NCI-H510A treated with DMSO at 0.1 percent for 48 hours (cell line): ENCODE data around the gene PDF.
"Not testable (repeated sequence)": the region's sequence is repeated elsewhere in the genome, so short reads cannot be mapped to it uniquely, and the experiment has no call there.

Experiments used
- DNase-seq: peaks from one replicate; lab custom pipeline; 2025; lab: John Stamatoyannopoulos, UW

The PDF gene, protein sequence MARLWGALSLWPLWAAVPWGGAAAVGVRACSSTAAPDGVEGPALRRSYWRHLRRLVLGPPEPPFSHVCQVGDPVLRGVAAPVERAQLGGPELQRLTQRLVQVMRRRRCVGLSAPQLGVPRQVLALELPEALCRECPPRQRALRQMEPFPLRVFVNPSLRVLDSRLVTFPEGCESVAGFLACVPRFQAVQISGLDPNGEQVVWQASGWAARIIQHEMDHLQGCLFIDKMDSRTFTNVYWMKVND

DNA sequence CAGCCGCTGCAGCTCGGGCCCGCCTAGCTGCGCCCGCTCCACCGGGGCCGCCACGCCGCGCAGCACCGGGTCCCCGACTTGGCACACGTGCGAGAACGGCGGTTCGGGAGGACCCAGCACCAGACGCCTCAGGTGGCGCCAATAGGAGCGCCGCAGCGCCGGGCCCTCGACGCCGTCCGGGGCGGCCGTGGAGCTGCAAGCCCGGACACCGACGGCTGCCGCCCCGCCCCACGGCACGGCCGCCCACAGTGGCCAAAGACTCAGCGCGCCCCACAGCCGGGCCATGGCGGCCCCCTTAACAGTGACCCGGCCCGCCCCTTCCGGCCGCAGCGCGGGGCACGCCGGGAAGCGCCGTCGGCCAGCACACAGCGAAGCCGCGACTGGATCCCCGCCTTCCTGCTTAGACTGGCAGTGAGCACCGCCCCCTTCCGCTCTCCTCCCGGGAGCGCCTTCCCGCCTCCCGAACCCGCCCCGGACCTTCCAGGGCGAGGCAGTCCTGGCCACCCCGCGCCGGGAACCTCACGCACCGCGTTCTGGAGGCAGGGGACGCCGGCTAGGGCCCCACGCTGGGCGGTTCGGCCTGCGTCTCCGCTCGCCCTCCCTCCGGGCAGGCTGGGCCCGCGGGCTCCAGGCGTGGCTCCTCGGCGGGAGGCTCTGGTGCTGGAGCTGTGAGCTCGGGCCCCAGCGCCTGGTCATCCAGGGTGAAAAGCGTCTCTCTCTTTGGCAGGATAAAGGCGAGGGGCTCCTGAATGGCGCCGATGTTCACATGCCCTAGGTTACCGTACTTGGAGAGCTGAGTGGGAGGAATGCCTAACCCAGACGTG is at the start of gene PDF:
PDF (minus strand) TSS at position 303 of the 824 bp plus-strand sequence; CDS start at position 285, 18 bp downstream.
- peak; percentile 74 for DNase-seq

- no peak for DNase-seq
Measured at GRCh38 chr16:69378760-69379159, 48.4 kb upstream of the PDF start.

- no peak for DNase-seq
Measured at GRCh38 chr16:69378036-69378435, 47.6 kb upstream of the PDF start.

DNA sequence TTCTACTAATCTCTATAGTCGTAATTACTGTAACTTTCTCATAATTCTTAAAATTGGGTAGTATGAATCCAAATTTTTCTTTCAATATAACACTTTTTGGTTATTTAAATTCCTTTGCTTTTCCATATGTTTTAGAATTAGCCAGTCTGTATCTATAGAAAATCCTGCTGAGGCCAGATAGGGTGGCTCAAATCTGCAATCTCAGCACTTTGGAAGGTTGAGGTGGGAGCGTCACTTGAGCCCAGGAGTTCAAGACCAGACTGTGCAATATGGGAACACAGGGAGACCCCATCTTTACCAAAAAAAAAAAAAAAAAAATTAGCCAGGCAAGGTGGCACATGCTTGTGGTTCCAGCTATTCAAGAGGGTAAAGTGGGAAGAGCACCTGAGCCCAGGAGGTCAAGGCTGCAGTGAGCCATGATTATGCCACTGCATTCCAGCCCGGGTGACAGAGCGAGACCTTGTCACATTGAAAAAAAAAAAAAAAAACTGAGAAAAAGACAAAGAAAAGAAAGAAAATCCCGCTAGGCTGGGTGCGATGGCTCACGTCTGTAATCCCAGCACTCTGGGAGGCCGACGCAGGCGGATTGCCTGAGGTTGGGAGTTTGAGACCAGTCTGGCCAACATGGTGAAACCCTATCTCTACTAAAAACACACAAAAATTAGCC is 46.1 kb upstream of the PDF start:
- no peak for DNase-seq

- DNase-seq, result no peak
Measured at GRCh38 chr16:69373019-69373418, 42.6 kb upstream of the PDF start.

GRCh38 chr16:69371564-69371963 is 41.2 kb upstream of the PDF start:
- no peak for DNase-seq

DNA sequence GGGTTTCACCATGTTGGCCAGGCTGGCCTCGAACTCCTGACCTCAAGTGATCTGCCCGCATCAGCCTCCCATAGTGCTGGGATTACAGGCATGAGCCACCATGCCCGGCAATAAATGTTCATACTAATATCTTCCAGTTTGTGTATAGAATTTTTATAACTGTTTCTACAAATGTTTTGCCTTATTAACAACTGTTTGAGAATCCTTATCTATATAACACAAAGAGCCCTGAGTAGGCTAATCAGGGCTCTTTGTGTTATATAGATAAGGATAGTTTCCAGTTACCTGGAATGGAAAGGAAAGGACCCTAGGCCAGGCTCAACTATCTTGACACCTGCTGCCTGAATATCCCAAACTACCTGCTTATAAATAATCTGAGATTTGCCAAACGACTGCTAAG is 38.5 kb upstream of the PDF start:
- DNase-seq, result no peak

- no peak for DNase-seq
Measured at GRCh38 chr16:69367980-69368379, 37.6 kb upstream of the PDF start.

- no peak for DNase-seq
Measured at GRCh38 chr16:69366431-69366830, 36.0 kb upstream of the PDF start.

DNA sequence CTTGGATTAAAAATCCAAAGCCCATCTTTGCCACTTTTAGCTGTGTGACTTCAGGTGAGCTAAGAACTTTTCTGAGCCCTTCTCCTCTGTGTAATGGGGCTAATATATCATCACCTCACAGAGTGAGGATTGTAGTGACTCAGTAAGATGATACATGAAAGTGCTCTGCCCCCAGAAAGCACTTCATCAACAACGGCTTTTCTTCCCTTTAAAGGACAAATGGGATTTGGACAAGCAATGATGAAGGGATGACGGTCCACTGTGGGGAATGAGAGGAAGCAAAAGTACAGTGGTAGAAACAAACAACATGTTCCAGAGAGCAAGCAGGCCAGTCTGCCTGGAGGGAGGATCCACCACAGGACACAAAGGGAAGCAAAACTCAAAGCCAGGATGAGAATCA is 35.5 kb upstream of the PDF start:
- no peak for DNase-seq

GRCh38 chr16:69364088-69364487 is 33.7 kb upstream of the PDF start:
- no peak for DNase-seq

- DNase-seq, result no peak
Measured at GRCh38 chr16:69363281-69363717, 32.9 kb upstream of the PDF start.

GRCh38 chr16:69360070-69360469 is 29.7 kb upstream of the PDF start:
- not testable (repeated sequence) for DNase-seq

- DNase-seq, result no peak
Measured at GRCh38 chr16:69351309-69352027, 21.1 kb upstream of the PDF start, which contains the start of gene TMED6. TSS of gene TMED6 (minus strand) at chr16:69351786. CDS start at chr16:69351753, 33 bp downstream.

DNA sequence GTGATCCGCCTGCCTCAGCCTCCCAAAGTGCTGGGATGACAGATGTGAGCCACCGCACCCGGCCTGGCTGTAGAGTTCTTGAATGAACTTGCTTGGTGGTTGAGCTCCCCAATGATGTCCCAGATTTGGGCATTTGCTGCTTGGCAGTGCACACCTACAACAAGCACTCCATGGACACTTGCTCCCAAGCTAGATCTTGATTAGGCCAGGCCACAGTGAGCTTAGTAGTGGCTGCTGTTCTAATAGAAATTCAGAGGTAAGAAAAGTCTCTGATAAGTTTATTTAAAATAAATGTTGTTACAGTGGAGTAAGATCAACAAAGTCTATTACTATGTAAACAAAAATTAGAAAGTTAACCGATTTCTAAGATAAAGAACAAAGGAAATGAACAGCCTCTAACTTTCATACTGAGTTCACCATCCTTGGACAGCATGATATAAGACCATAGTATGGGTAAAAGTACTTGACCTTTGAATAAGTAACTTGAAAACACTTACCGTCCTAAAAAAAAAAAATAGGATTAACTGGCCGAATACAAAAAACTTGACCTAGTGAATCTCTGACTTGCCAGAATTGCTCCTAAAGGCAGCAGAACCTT is 20.2 kb upstream of the PDF start:
- no peak for DNase-seq

DNA sequence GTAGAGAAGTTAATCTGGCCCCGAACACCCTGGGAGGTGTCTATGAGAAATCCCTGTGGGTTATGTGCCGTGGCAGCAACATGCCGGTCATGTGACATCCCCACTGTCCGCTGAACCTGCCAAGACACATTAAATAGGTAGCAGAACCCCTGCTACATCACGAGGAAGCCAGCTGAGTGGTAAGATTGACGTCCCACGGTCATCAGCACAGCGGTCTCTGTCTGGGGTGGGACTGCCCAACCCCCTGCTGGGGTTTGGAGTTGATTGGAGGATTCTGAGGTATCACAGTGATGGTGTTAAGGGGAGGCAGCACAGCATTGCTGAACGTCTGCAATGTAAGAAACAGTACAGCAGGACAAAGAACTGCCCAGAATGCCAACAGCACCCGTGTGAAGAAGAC is 19.1 kb upstream of the PDF start:
- no peak for DNase-seq

DNA sequence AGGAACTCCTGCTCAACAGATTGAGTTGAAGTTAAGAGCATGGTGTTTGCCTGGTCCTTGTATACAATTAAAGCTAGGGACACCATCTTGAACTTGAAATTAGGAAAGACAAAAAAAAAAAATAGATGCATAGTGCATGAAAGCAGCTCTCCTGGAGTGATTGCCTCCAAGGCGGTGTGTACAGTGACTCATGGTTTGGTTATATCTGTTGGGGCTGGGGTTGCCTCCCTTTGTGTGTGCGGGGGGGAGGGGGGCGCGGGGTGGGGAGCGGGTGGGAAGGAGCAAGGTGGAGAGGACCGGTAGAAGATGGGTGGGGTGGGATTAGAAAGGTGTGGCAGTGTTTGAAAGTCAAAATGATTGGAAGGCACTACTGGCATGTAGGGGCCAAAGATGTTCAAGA is 17.8 kb upstream of the PDF start:
- DNase-seq, result no peak

DNA sequence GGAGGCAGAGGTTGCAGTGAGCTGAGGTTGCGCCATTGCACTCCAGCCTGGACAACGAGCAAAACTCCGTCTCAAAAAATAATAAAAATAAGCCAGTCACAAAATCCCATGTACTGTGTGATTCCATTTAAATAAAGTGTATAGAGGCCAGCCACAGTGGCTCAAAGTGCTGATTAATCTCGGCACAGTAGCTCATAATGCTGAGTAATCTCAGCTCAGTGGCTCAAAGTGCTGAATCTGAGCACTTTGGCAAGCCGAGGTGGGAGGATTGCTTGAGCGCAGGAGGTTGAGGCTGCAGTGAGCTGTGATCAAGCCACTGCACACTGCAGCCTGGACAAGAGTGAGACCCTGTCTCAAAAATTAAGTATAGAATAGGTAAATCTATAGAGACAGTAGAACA is 16.3 kb upstream of the PDF start:
- no peak for DNase-seq

DNA sequence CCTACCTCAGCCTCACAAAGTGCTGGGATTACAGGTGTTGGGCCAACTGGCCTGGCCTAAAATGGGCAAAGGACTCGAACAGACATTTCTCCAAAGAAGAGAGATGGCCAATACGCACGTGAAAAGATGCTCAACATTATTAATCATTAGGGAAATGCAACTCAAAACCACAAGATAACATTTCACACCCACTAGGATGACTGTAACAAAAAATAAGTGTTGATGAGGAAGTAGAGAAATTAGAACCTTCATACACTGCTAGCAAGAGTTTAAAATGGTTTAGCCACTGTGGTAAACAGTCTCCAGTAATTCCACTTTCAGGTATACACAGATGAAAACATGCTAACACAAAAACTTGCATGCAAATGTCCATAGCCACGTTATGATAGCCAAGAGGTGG is 15.5 kb upstream of the PDF start:
- no peak for DNase-seq

GRCh38 chr16:69344171-69344570 is 13.8 kb upstream of the PDF start:
- no peak for DNase-seq

- DNase-seq, result no peak
Measured at GRCh38 chr16:69340095-69340644, 9.8 kb upstream of the PDF start.
